Stomach (tissue), 4 donors: ENCODE measurements around the gene REPS2.

Source experiments
- CTCF ChIP-seq, 7 experiments: fragments of 450-650 bp in 4 of 7; fragments of 200-600 bp in 3 of 7; sonication (generic) in 3 of 7; IDR thresholded peaks; one replicate each; pipeline ENCODE4 v1.5.1; 2016 to 2019; ENCODE audit warnings: antibody characterized with exemption in 7 of 7, control low read depth in 2 of 7, mild to moderate bottlenecking in 1 of 7
- EP300 ChIP-seq: sonication (generic); formaldehyde crosslinking; IDR thresholded peaks from one replicate; pipeline ENCODE4 v1.6.1; 2017; ENCODE audit warnings: antibody characterized with exemption
- POLR2A ChIP-seq, 4 donors: fragments of 450-650 bp; IDR thresholded peaks; one replicate each; pipeline ENCODE4 v1.6.1; 2016; ENCODE audit warnings: antibody characterized with exemption in 4 of 4, control low read depth in 2 of 4, mild to moderate bottlenecking in 1 of 4, moderate library complexity in 1 of 4
- POLR2AphosphoS5 ChIP-seq, 3 donors: sonication (generic); formaldehyde crosslinking; IDR thresholded peaks; one replicate each; pipeline ENCODE4 v1.6.1; 2016; ENCODE audit warnings: antibody characterized with exemption in 3 of 3

- TF ChIP-seq CTCF (IDR thresholded peaks at IDR 0.05) (no peak), POLR2A (IDR thresholded peaks at IDR 0.05) (no peak), POLR2AphosphoS5 (IDR thresholded peaks at IDR 0.05) (no peak), EP300 (no peak)
These were observed 7.3 kb downstream of the REPS2 start for GRCh38 chrX:16953606-16954211.
